IMR-90 (cell line): Measurements from ENCODE around the gene ZNF423. TPM values are rescaled to one million over a fixed set of nuclear protein-coding genes. Genes with fewer than 3 reads are reported as not detected.

ENCODE experiments used
- ATAC-seq: fragments of 200-7000 bp; cut with Tn5 transposase; 2 replicates; pipeline ENCODE4 v1.9.1; 2020; ENCODE audit warnings: low read depth, mild to moderate bottlenecking, moderate library complexity
- BruUV-seq: library from RNA; stranded (reverse); fragments of 400-500 nt; replicated peaks from 2 replicates; lab custom pipeline; 2021; lab: Mats Ljungman, UMichigan
- CTCF ChIA-PET: fragments of 300-600 bp; formaldehyde crosslinking; extraction: SDS; loops from one replicate; lab custom pipeline; 2021; ENCODE audit warnings: antibody characterized with exemption; lab: Yijun Ruan, JAX
- POLR2A ChIA-PET: fragments of 300-600 bp; sonication (Branson Sonifier 250); formaldehyde crosslinking; loops from one replicate; lab custom pipeline; 2022; ENCODE audit warnings: antibody characterized with exemption; ENCODE audit not compliant: unreplicated experiment; lab: Charles Lee
- DNase-seq: peaks from one replicate; pipeline ENCODE4 v3.0.0; 2013
- H2AFZ ChIP-seq: replicated peaks from 2 replicates; pipeline ENCODE3; 2013; ENCODE audit warnings: low read length, mild to moderate bottlenecking; ENCODE audit not compliant: poor library complexity
- H2AK5ac ChIP-seq: 2 replicates; pipeline ENCODE4 v1.6.1; 2013; ENCODE audit warnings: low read depth, low read length, inconsistent platforms
- H2AK9ac ChIP-seq: replicated peaks from 2 replicates; pipeline ENCODE3; 2013; ENCODE audit warnings: mild to moderate bottlenecking, low read depth, low read length, moderate library complexity; ENCODE audit not compliant: poor library complexity
- H2BK120ac ChIP-seq: 2 replicates; pipeline ENCODE4 v1.6.1; 2013; ENCODE audit warnings: low read depth, low read length, inconsistent platforms
- H2BK15ac ChIP-seq: 3 replicates; pipeline ENCODE4 v1.6.1; 2013; ENCODE audit warnings: low read depth, low read length, inconsistent platforms
- H2BK20ac ChIP-seq: 2 replicates; pipeline ENCODE4 v1.6.1; 2013; ENCODE audit warnings: low read depth, mild to moderate bottlenecking, inconsistent platforms, low read length, moderate library complexity
- H2BK5ac ChIP-seq: 2 replicates; pipeline ENCODE4 v1.6.1; 2013; ENCODE audit warnings: mild to moderate bottlenecking, low read depth, low read length, inconsistent platforms; ENCODE audit not compliant: poor library complexity, severe bottlenecking
- H3K14ac ChIP-seq: replicated peaks from 2 replicates; pipeline ENCODE4 v1.6.1; 2013; ENCODE audit warnings: low read depth, low read length, inconsistent platforms
- H3K18ac ChIP-seq: 2 replicates; pipeline ENCODE4 v1.6.1; 2013; ENCODE audit warnings: low read depth, low read length, control low read depth
- H3K23ac ChIP-seq: 2 replicates; pipeline ENCODE4 v1.6.1; 2013; ENCODE audit warnings: low read depth, low read length, inconsistent platforms
- H3K27ac ChIP-seq: 2 replicates; pipeline ENCODE4 v1.5.1; 2013; ENCODE audit warnings: mild to moderate bottlenecking, control low read depth, low read length; ENCODE audit not compliant: insufficient read depth
- H3K27me3 ChIP-seq: 2 replicates; pipeline ENCODE4 v1.6.1; 2013; ENCODE audit warnings: low read length; ENCODE audit not compliant: control insufficient read depth, insufficient read depth
- H3K36me3 ChIP-seq: 2 replicates; pipeline ENCODE4 v1.6.1; 2013; ENCODE audit warnings: low read length, mixed read lengths; ENCODE audit not compliant: control insufficient read depth, insufficient read depth
- H3K4ac ChIP-seq: 2 replicates; pipeline ENCODE4 v1.6.1; 2013; ENCODE audit warnings: low read depth, low read length, inconsistent platforms
- H3K4me1 ChIP-seq: 2 replicates; pipeline ENCODE4 v1.6.1; 2013; ENCODE audit warnings: low read length, mixed read lengths; ENCODE audit not compliant: control insufficient read depth, insufficient read depth
- H3K4me2 ChIP-seq: 2 replicates; pipeline ENCODE4 v1.6.1; 2013; ENCODE audit warnings: low read depth, mild to moderate bottlenecking, control low read depth, low read length, moderate library complexity
- H3K4me3 ChIP-seq: 2 replicates; pipeline ENCODE4 v1.5.1; 2013; ENCODE audit warnings: low read depth, mild to moderate bottlenecking, control low read depth, low read length, moderate library complexity; ENCODE audit not compliant: insufficient read depth
- H3K56ac ChIP-seq: 2 replicates; pipeline ENCODE4 v1.6.1; 2013; ENCODE audit warnings: low read length, inconsistent platforms; ENCODE audit not compliant: insufficient read depth; ENCODE audit errors: extremely low read depth
- H3K79me1 ChIP-seq, 2 experiments: 2 replicates each; pipeline ENCODE4 v1.6.1; 2013; ENCODE audit warnings: low read length in 2 of 2, inconsistent platforms in 1 of 2, low read depth in 1 of 2
- H3K9ac ChIP-seq: 2 replicates; pipeline ENCODE4 v1.6.1; 2013; ENCODE audit warnings: low read depth, low read length, control low read depth
- H3K9me1 ChIP-seq: 2 replicates; pipeline ENCODE4 v1.6.1; 2013; ENCODE audit warnings: low read length, inconsistent platforms; ENCODE audit not compliant: insufficient read depth
- H3K9me3 ChIP-seq: 2 replicates; pipeline ENCODE4 v1.6.1; 2013; ENCODE audit warnings: low read length; ENCODE audit not compliant: control insufficient read depth, insufficient read depth
- H4K20me1 ChIP-seq: 2 replicates; pipeline ENCODE4 v1.6.1; 2013; ENCODE audit warnings: low read length, inconsistent platforms; ENCODE audit not compliant: insufficient read depth
- H4K5ac ChIP-seq: 2 replicates; pipeline ENCODE4 v1.6.1; 2013; ENCODE audit warnings: mild to moderate bottlenecking, low read depth, low read length, control low read depth
- H4K8ac ChIP-seq, 2 experiments: 2 replicates each; pipeline ENCODE4 v1.6.1; 2013; ENCODE audit warnings: low read depth in 2 of 2, low read length in 2 of 2, control low read depth in 1 of 2, inconsistent platforms in 1 of 2
- H4K91ac ChIP-seq: 2 replicates; pipeline ENCODE4 v1.6.1; 2013; ENCODE audit warnings: low read depth, low read length, inconsistent platforms; ENCODE audit not compliant: insufficient read depth
- BHLHE40 ChIP-seq: fragments of 150-350 bp; IDR thresholded peaks from 2 replicates; pipeline ENCODE4 v1.6.1; 2016; ENCODE audit warnings: mild to moderate bottlenecking, low read depth, low read length
- CEBPB ChIP-seq: IDR thresholded peaks from 2 replicates; pipeline ENCODE4 v1.6.1; 2012; ENCODE audit warnings: low read depth, low read length, improper control_type of control experiment
- RFX5 ChIP-seq: IDR thresholded peaks from 2 replicates; pipeline ENCODE4 v1.8.0; 2012; ENCODE audit warnings: low read depth, mild to moderate bottlenecking, low read length, moderate library complexity
- WGBS, 2 experiments: methylation state at CpG; one replicate each; pipeline versions ENCODE4 v1.1.5 to v1.1.7; 2013; ENCODE audit warnings: missing lambda C conversion rate in 2 of 2; ENCODE audit not compliant: insufficient read length in 1 of 2; ENCODE audit errors: extremely low coverage in 2 of 2; 5-methylcytosine and 5-hydroxymethylcytosine counted together
- dilution Hi-C: fragments of 300-500 bp; cut with HindIII; formaldehyde crosslinking; loops from one replicate; pipeline ENCODE4 v1.14.3; 2018; ENCODE audit warnings: low sequenced_read_pairs; ENCODE audit not compliant: unreplicated experiment
- in situ Hi-C: fragments of 300-500 bp; cut with MboI; formaldehyde crosslinking; loops from 3 replicates; pipeline ENCODE4 v1.14.3; 2019; ENCODE audit warnings: low sequenced_read_pairs, inconsistent platforms, mixed read lengths
- intact Hi-C: fragments of 100-400 bp; cut with micrococcal nuclease; formaldehyde crosslinking; loops from 2 replicates; pipeline ENCODE4 v1.10.0; 2022
- polyA plus RNA-seq, 3 experiments: library from polyadenylated mRNA; depleted of rRNA; stranded (reverse); fragments of >200 nt; gene quantifications; 2 replicates each; pipeline ENCODE4 v1.2.3, GENCODE V29; 2012; ENCODE audit warnings: low replicate concordance in 1 of 3
- total RNA-seq: library from RNA; depleted of rRNA; stranded (reverse); fragments of >200 nt; gene quantifications from 2 replicates; pipeline ENCODE4 v1.2.3, GENCODE V29; 2012

Gene ZNF423
- total and polyA plus RNA-seq, 2 of the 4 experiments (the other 2 are of a cell fraction) = under 0.01 to 0.10 TPM

DNA sequence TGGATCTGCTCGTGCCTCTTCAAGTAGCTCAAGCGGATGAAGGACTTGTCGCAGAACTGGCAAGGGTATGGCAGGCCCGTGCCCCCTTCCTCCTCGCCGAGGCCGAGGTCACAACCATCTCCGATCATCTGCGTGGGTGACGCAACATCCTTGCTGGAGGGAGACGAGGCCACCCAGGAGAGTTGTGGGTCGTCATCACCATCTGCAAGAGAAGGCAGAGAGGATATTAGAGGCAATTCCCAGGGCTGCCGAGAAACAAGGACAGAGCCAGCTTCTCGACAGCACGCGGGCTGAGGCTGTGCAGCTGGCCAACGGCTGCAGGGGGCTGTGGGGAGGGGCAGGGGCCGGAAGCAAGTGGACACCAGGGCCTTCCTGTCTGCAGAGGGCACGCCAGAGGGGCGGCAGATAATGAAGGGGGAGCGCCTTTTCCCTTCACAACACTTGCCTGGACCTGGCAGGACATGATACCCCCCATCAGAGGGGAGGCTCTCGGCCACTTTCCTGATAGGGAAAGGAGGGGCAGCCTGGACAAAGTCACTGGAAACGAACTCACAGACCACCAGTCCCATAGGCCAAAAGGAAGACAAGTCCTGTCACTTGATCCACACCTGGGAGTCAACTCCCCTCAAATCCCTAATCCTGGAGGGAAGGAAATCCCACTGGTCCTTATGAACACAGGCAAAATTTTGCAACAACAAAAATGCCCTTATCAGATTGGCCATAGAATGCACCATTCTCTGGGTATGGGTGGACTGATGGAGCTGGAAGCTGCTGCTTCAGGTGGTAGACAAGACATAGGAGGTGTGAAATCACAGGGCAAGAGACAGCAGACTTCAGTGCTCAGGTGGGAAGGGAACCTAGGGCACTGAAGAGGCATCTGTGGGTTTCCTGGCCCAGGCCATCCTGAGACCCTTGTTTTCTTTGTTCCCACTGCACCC is 217.0 kb downstream of the ZNF423 start:
- no TSS peak for BruUV-seq
- Histone ChIP-seq H3K56ac (0 out of 2 replicates have a peak overlapping the region, but pooled peaks have one; percentile 19), H2BK120ac (peak overlapping the region; percentile 82), H3K27me3 (no peaks in the 10 kb centered on the region), H3K9me3 (no peaks in the 10 kb centered on the region), H4K91ac (peak overlapping the region; percentile 47), H2AFZ (peak overlapping the region; percentile 62), H2AK9ac (peak overlapping the region; percentile 20), H2BK5ac (no peak overlapping the region), H3K4me3 (no peak overlapping the region), H4K20me1 (peaks cover 7% of the 10 kb centered on the region), H3K4me1 (peaks cover 28% of the 10 kb centered on the region), H3K9ac (no peak overlapping the region), H4K8ac (peak overlapping the region; percentile 22 to 38; a peak in 2 of 4 replicates), H3K23ac (no peak overlapping the region; the same call in 1 of the 2 replicates), H3K36me3 (no peaks in the 10 kb centered on the region), H3K18ac (peak overlapping the region; percentile 3; the same call in 1 of the 2 replicates), H2BK20ac (peak overlapping the region; percentile 62; the same call in 1 of the 2 replicates), H4K5ac (no peak overlapping the region), H3K4me2 (peak overlapping the region; percentile 6; the same call in 1 of the 2 replicates), H2AK5ac (peak overlapping the region; percentile 82), H3K14ac (peak overlapping the region; percentile 63), H3K9me1 (peaks cover 14% of the 10 kb centered on the region; the same call in 1 of the 2 replicates), H3K4ac (peak overlapping the region; percentile 92), H2BK15ac (peak overlapping the region; percentile 31; the same call in 1 of the 3 replicates), H3K79me1 (no peaks in the 10 kb centered on the region), H3K27ac (peak overlapping the region; percentile 44)
- TF ChIP-seq RFX5 = no peak
- no peak for TF ChIP-seq BHLHE40
- TF ChIP-seq CEBPB = peak; percentile 73
- POLR2A ChIA-PET = no interaction called here
- DNase-seq (peak; percentile 12), ATAC-seq (no peak)
- in situ Hi-C loops (no loop called here), intact Hi-C loops (loop anchor here (2.0 kb wide), 1 partner anchor 18 kb away; no protein-coding TSS in a partner anchor), dilution Hi-C loops (no loop called here)
- CTCF ChIA-PET = no interaction called here
- 29% methylated on average over 6 of the region's 23 CpGs; no CpG with 5 or more reads in 1 of the 2 experiments for WGBS, 2 experiments
